Measurements from ENCODE around the gene MYO9B.

The MYO9B gene

GRCh38 chr19:17075035-17075863, at the start of gene MYO9B, which contains the start of gene HAUS8:
Gene MYO9B, plus strand, starts transcription at chr19:17075777. Its CDS starts 25,941 bp downstream, at chr19:17101718.
Gene HAUS8, minus strand, starts transcription at chr19:17075452. Its CDS starts 30 bp downstream, at chr19:17075422.
- Histone ChIP-seq H3K4me1 (ENCODE audit: insufficient read depth, low read length) (peaks cover 36% of the 10 kb centered on the region), H3K9me3 (ENCODE audit: low read length) (no peaks in the 10 kb centered on the region), H3K27me3 (ENCODE audit: insufficient read depth, low read length) (no peaks in the 10 kb centered on the region), H2AFZ (ENCODE audit: low read depth, low read length) (peak within 1 kb of the TSS; percentile 21), H3K36me3 (ENCODE audit: insufficient read depth, low read length) (peaks cover 14% of the 10 kb centered on the region), H3K4me3 (ENCODE audit: low read length) (peak within 1 kb of the TSS; percentile 69)

- Histone ChIP-seq H2AFZ (ENCODE audit: low read depth, low read length) (peak overlapping the region; percentile 51), H3K36me3 (ENCODE audit: insufficient read depth, low read length) (no peaks in the 10 kb centered on the region), H3K4me1 (ENCODE audit: insufficient read depth, low read length) (peaks cover 12% of the 10 kb centered on the region), H3K27me3 (ENCODE audit: insufficient read depth, low read length) (peaks cover 7% of the 10 kb centered on the region), H3K9me3 (ENCODE audit: low read length) (peaks cover 16% of the 10 kb centered on the region), H3K4me3 (ENCODE audit: low read length) (peak overlapping the region; percentile 83)
These were observed 49.5 kb upstream of the MYO9B start for GRCh38 chr19:17025991-17026658.

GRCh38 chr19:17026706-17027534, 48.7 kb upstream of the MYO9B start, which contains the start of gene CPAMD8:
Gene CPAMD8, minus strand, starts transcription at chr19:17026810. Its CDS starts 168 bp downstream, at chr19:17026642.
- Histone ChIP-seq H3K4me3 (ENCODE audit: low read length) (peak within 1 kb of the TSS; percentile 83), H3K4me1 (ENCODE audit: insufficient read depth, low read length) (peaks cover 12% of the 10 kb centered on the region), H3K27me3 (ENCODE audit: insufficient read depth, low read length) (peaks cover 7% of the 10 kb centered on the region), H3K36me3 (ENCODE audit: insufficient read depth, low read length) (no peaks in the 10 kb centered on the region), H3K9me3 (ENCODE audit: low read length) (peaks cover 13% of the 10 kb centered on the region), H2AFZ (ENCODE audit: low read depth, low read length) (peak within 1 kb of the TSS; percentile 51)

GRCh38 chr19:17027535-17027975, 48.0 kb upstream of the MYO9B start:
- H3K27me3 ChIP-seq (ENCODE audit: insufficient read depth, low read length), result peaks cover 7% of the 10 kb centered on the region
- peaks cover 12% of the 10 kb centered on the region for H3K4me1 ChIP-seq (ENCODE audit: insufficient read depth, low read length)
- H2AFZ ChIP-seq (ENCODE audit: low read depth, low read length), result no peak overlapping the region
- peaks cover 11% of the 10 kb centered on the region for H3K9me3 ChIP-seq (ENCODE audit: low read length)
- H3K4me3 ChIP-seq (ENCODE audit: low read length), result no peak overlapping the region
- H3K36me3 ChIP-seq (ENCODE audit: insufficient read depth, low read length), result no peaks in the 10 kb centered on the region

GRCh38 chr19:17031741-17032140, 43.8 kb upstream of the MYO9B start:
- H2AFZ ChIP-seq (ENCODE audit: low read depth, low read length), result no peak overlapping the region
- no peaks in the 10 kb centered on the region for H3K36me3 ChIP-seq (ENCODE audit: insufficient read depth, low read length)
- no peak overlapping the region for H3K4me3 ChIP-seq (ENCODE audit: low read length)
- H3K27me3 ChIP-seq (ENCODE audit: insufficient read depth, low read length), result no peaks in the 10 kb centered on the region
- H3K9me3 ChIP-seq (ENCODE audit: low read length), result no peaks in the 10 kb centered on the region
- no peaks in the 10 kb centered on the region for H3K4me1 ChIP-seq (ENCODE audit: insufficient read depth, low read length)

GRCh38 chr19:17035842-17036424, 39.6 kb upstream of the MYO9B start:
- Histone ChIP-seq H3K4me1 (ENCODE audit: insufficient read depth, low read length) (no peaks in the 10 kb centered on the region), H3K36me3 (ENCODE audit: insufficient read depth, low read length) (no peaks in the 10 kb centered on the region), H3K9me3 (ENCODE audit: low read length) (no peaks in the 10 kb centered on the region), H3K4me3 (ENCODE audit: low read length) (no peak overlapping the region), H2AFZ (ENCODE audit: low read depth, low read length) (no peak overlapping the region), H3K27me3 (ENCODE audit: insufficient read depth, low read length) (no peaks in the 10 kb centered on the region)

GRCh38 chr19:17036640-17037039, 38.9 kb upstream of the MYO9B start:
- H3K4me1 ChIP-seq (ENCODE audit: insufficient read depth, low read length), result no peaks in the 10 kb centered on the region
- no peak overlapping the region for H3K4me3 ChIP-seq (ENCODE audit: low read length)
- H3K36me3 ChIP-seq (ENCODE audit: insufficient read depth, low read length), result no peaks in the 10 kb centered on the region
- H3K27me3 ChIP-seq (ENCODE audit: insufficient read depth, low read length), result no peaks in the 10 kb centered on the region
- H3K9me3 ChIP-seq (ENCODE audit: low read length), result no peaks in the 10 kb centered on the region
- H2AFZ ChIP-seq (ENCODE audit: low read depth, low read length), result no peak overlapping the region

- H3K36me3 ChIP-seq (ENCODE audit: insufficient read depth, low read length), result no peaks in the 10 kb centered on the region
- H3K9me3 ChIP-seq (ENCODE audit: low read length), result no peaks in the 10 kb centered on the region
- no peaks in the 10 kb centered on the region for H3K4me1 ChIP-seq (ENCODE audit: insufficient read depth, low read length)
- no peak overlapping the region for H2AFZ ChIP-seq (ENCODE audit: low read depth, low read length)
- H3K27me3 ChIP-seq (ENCODE audit: insufficient read depth, low read length), result no peaks in the 10 kb centered on the region
- H3K4me3 ChIP-seq (ENCODE audit: low read length), result no peak overlapping the region
These were observed 38.4 kb upstream of the MYO9B start for GRCh38 chr19:17037184-17037583.

GRCh38 chr19:17037966-17038500, 37.5 kb upstream of the MYO9B start:
- Histone ChIP-seq H3K4me3 (ENCODE audit: low read length) (no peak overlapping the region), H3K27me3 (ENCODE audit: insufficient read depth, low read length) (no peaks in the 10 kb centered on the region), H2AFZ (ENCODE audit: low read depth, low read length) (no peak overlapping the region), H3K36me3 (ENCODE audit: insufficient read depth, low read length) (no peaks in the 10 kb centered on the region), H3K9me3 (ENCODE audit: low read length) (no peaks in the 10 kb centered on the region), H3K4me1 (ENCODE audit: insufficient read depth, low read length) (no peaks in the 10 kb centered on the region)

GRCh38 chr19:17041976-17042375, 33.6 kb upstream of the MYO9B start:
- no peaks in the 10 kb centered on the region for H3K4me1 ChIP-seq (ENCODE audit: insufficient read depth, low read length)
- no peaks in the 10 kb centered on the region for H3K36me3 ChIP-seq (ENCODE audit: insufficient read depth, low read length)
- peak overlapping the region; percentile 37 for H2AFZ ChIP-seq (ENCODE audit: low read depth, low read length)
- no peaks in the 10 kb centered on the region for H3K27me3 ChIP-seq (ENCODE audit: insufficient read depth, low read length)
- no peaks in the 10 kb centered on the region for H3K9me3 ChIP-seq (ENCODE audit: low read length)
- no peak overlapping the region for H3K4me3 ChIP-seq (ENCODE audit: low read length)

- Histone ChIP-seq H3K36me3 (ENCODE audit: insufficient read depth, low read length) (peaks cover 6% of the 10 kb centered on the region), H2AFZ (ENCODE audit: low read depth, low read length) (no peak overlapping the region), H3K9me3 (ENCODE audit: low read length) (no peaks in the 10 kb centered on the region), H3K27me3 (ENCODE audit: insufficient read depth, low read length) (no peaks in the 10 kb centered on the region), H3K4me1 (ENCODE audit: insufficient read depth, low read length) (no peaks in the 10 kb centered on the region), H3K4me3 (ENCODE audit: low read length) (no peak overlapping the region)
These were observed 31.8 kb upstream of the MYO9B start for GRCh38 chr19:17043744-17044143.

- Histone ChIP-seq H2AFZ (ENCODE audit: low read depth, low read length) (no peak overlapping the region), H3K27me3 (ENCODE audit: insufficient read depth, low read length) (no peaks in the 10 kb centered on the region), H3K36me3 (ENCODE audit: insufficient read depth, low read length) (peaks cover 26% of the 10 kb centered on the region), H3K4me3 (ENCODE audit: low read length) (no peak overlapping the region), H3K9me3 (ENCODE audit: low read length) (no peaks in the 10 kb centered on the region), H3K4me1 (ENCODE audit: insufficient read depth, low read length) (no peaks in the 10 kb centered on the region)
These were observed 29.6 kb upstream of the MYO9B start for GRCh38 chr19:17045907-17046502.
